Activated CD4-positive, alpha-beta T cell treated with anti-CD3 and anti-CD28 coated beads, Interleukin-2, amount 10 ng/mL, durations not matched to agents 24 days and 14 days (primary cell): ENCODE results near the gene SLC17A1. TPM values are rescaled to one million over a fixed set of nuclear protein-coding genes. Genes with fewer than 3 reads are reported as not detected.
A peak's percentile ranks its signal among the peaks of the same experiment; 100 is the strongest.

Experiments
- DNase-seq: peaks from one replicate; pipeline ENCODE4 v3.0.0; 2022
- H3K27ac Mint-ChIP-seq: one replicate; pipeline ENCODE4 v1.8.0; 2022; ENCODE audit warnings: mild to moderate bottlenecking, mixed read lengths
- H3K27me3 Mint-ChIP-seq: one replicate; pipeline ENCODE4 v1.8.0; 2022; ENCODE audit warnings: mixed read lengths
- H3K36me3 Mint-ChIP-seq: one replicate; pipeline ENCODE4 v1.8.0; 2022; ENCODE audit warnings: low read depth, mild to moderate bottlenecking, mixed read lengths
- H3K4me1 Mint-ChIP-seq: one replicate; pipeline ENCODE4 v1.8.0; 2021; ENCODE audit warnings: mixed read lengths
- H3K4me3 Mint-ChIP-seq: one replicate; pipeline ENCODE4 v1.8.0; 2022; ENCODE audit warnings: mild to moderate bottlenecking, moderate library complexity, mixed read lengths
- H3K9me3 Mint-ChIP-seq: one replicate; pipeline ENCODE4 v1.8.0; 2021; ENCODE audit warnings: mixed read lengths
- intact Hi-C: fragments of 100-400 bp; cut with micrococcal nuclease; formaldehyde crosslinking; loops from one replicate; pipeline ENCODE4 v1.15.1; 2023
- total RNA-seq: library from RNA; stranded (reverse); gene quantifications from 2 replicates; pipeline ENCODE4 v1.2.3, GENCODE V29; 2022

The SLC17A1 gene
- total RNA-seq, 1 donor from 2014 or later = 0.28 TPM

DNA sequence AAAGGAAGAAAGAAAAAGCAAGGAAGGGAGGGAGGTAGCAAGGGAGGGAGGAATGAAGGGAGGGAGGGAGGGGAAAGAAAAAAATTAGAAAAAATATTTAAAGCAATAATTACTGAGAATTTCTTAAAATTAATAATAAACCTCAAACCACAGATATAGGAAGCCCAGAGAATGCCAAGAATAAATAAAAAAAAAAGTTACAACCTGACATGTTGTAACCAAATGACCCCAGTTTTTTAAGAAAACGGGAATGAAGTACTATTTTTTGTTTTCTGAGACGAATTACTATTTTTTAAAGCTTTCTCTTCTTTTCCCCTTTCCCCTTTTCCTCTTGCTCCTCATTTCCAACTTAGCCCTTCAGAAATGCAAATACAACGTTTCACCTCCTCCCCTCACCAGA, 16.7 kb downstream of the SLC17A1 start:
- DNase-seq = no peak
- Mint-ChIP-seq H3K36me3 (no peaks in the 10 kb centered on the region), H3K9me3 (no peaks in the 10 kb centered on the region), H3K27me3 (peaks cover 25% of the 10 kb centered on the region), H3K4me3 (no peak overlapping the region), H3K4me1 (no peaks in the 10 kb centered on the region), H3K27ac (no peak overlapping the region)
- intact Hi-C loops = no loop called here

DNA sequence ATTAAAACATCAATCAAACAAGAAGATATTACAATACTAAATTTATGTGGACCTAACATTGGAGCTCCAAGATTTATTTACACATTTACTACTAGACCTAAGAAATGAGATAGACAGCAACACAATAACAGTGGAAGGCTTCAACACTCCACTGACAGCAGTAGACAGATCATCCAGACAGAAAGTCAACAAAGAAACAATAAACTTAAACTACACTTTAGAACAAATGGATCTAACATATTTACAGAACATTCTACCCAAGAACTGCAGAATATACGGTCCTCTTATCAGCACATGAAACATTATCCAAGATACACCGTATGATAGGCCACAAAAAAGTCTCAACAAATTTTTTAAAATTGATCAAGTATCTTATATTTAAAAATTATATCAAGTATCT, 27.0 kb downstream of the SLC17A1 start:
- no peak for DNase-seq
- H3K4me3 Mint-ChIP-seq = no peak overlapping the region
- no peak overlapping the region for H3K27ac Mint-ChIP-seq
- no peaks in the 10 kb centered on the region for H3K4me1 Mint-ChIP-seq
- H3K27me3 Mint-ChIP-seq = peaks cover 25% of the 10 kb centered on the region
- intact Hi-C loops = no loop called here
- no peaks in the 10 kb centered on the region for H3K36me3 Mint-ChIP-seq
- H3K9me3 Mint-ChIP-seq = no peaks in the 10 kb centered on the region

DNA sequence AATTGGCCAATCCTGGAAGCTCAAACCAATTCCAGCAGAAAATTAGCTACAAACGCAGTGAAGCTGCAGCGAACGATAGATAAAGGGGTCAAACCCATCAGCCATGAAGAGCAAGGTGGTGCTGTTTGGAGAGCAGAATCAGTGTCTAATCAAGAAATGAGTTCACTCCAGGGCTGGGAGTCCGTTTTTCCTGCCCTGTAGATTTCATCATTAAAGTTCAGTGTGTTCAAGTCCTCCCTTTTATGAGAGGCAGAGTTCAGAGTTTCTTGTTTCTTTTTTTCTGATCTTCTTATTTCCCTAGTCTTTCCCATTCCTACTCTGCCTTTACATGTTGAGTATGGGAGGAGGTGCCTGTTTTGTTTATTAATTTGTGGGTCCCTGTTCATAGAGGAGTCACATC, 30.4 kb downstream of the SLC17A1 start:
- Mint-ChIP-seq H3K36me3 (no peaks in the 10 kb centered on the region), H3K27ac (no peak overlapping the region), H3K4me1 (no peaks in the 10 kb centered on the region), H3K9me3 (no peaks in the 10 kb centered on the region), H3K27me3 (peaks cover 35% of the 10 kb centered on the region), H3K4me3 (no peak overlapping the region)
- intact Hi-C loops = no loop called here
- DNase-seq = no peak

DNA sequence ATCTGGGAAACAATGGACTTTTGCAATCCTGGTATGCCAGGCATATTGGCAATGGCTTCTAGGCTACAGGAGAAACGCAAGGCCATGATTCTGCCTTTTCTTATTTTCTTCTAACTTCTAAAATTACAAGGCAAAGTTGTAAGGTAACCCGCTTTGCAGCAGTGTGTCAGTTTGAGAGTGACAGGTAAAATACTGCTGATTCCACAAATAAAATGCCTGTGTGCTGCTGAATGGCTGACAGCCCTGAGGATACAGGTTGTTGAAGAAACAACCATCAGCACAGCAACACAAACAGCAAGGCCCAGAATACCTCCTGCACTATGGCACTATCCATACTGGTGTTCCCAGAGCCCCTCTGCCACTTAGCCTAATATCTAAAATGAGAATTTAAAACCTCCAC, 37.1 kb downstream of the SLC17A1 start:
- Mint-ChIP-seq H3K36me3 (no peaks in the 10 kb centered on the region), H3K4me1 (no peaks in the 10 kb centered on the region), H3K4me3 (no peak overlapping the region), H3K9me3 (no peaks in the 10 kb centered on the region), H3K27ac (no peak overlapping the region), H3K27me3 (peaks cover 17% of the 10 kb centered on the region)
- DNase-seq = no peak
- intact Hi-C loops = no loop called here

DNA sequence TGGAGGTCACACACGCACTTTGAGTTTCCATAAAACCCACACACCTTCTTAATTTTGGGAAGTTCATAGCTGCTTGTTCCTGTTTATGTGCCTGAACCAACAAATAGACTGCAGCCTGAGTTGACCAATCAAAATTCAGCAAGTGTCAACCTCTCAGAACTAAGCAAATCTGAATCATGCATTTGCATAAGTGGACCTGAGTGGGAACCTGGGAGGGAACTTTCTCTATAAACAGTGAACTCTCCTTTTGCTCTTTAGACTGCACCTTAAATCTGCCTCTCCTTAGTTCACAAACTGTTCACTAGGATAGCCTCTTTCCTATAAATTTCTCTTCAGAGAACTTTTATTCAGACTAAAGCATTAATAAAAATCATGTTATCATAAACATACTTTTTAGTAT, 37.9 kb downstream of the SLC17A1 start:
- no peaks in the 10 kb centered on the region for H3K4me1 Mint-ChIP-seq
- intact Hi-C loops = no loop called here
- no peak for DNase-seq
- no peaks in the 10 kb centered on the region for H3K36me3 Mint-ChIP-seq
- H3K9me3 Mint-ChIP-seq = no peaks in the 10 kb centered on the region
- no peak overlapping the region for H3K4me3 Mint-ChIP-seq
- no peak overlapping the region for H3K27ac Mint-ChIP-seq
- peaks cover 12% of the 10 kb centered on the region for H3K27me3 Mint-ChIP-seq

DNA sequence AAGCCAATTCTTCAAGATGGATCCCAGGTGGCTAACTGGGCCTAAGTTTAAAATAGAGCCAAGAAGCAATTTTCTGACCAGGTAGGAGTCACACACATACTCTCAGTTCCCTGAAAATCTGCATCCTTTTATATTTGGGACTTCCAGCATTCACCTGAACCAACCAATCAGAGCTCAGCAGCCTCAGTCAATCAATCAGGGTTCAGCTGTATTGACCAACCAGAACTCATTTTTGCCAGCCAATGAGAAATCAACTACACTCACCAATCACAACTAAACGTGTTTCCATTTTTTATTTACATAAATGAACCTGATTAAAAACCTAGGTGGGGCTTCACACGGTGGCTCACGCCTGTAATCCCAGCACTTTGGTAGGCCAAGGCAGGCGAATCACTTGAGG, 39.8 kb downstream of the SLC17A1 start:
- Mint-ChIP-seq H3K4me3 (no peak overlapping the region), H3K9me3 (no peaks in the 10 kb centered on the region), H3K36me3 (no peaks in the 10 kb centered on the region), H3K4me1 (no peaks in the 10 kb centered on the region), H3K27ac (no peak overlapping the region), H3K27me3 (peaks cover 6% of the 10 kb centered on the region)
- DNase-seq = no peak
- intact Hi-C loops = no loop called here

DNA sequence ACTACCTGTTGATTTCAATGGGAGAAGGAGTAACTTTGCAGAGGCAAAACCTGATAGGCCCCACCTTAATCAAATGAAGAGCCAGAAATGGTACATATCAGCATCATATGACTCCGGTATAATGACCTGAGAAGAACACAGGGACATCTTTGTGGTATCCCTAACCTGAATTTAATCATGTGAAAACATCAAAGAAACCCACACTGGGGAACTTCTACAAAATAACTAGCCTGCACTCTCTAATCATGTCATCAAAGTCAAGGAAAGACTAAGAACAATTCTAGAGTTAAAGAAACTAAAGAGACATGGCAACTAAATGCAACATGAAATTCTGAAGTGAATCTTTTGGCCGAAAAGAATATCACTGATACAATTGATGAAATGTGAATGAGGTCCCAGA, 42.4 kb downstream of the SLC17A1 start:
- H3K4me3 Mint-ChIP-seq = no peak overlapping the region

DNA sequence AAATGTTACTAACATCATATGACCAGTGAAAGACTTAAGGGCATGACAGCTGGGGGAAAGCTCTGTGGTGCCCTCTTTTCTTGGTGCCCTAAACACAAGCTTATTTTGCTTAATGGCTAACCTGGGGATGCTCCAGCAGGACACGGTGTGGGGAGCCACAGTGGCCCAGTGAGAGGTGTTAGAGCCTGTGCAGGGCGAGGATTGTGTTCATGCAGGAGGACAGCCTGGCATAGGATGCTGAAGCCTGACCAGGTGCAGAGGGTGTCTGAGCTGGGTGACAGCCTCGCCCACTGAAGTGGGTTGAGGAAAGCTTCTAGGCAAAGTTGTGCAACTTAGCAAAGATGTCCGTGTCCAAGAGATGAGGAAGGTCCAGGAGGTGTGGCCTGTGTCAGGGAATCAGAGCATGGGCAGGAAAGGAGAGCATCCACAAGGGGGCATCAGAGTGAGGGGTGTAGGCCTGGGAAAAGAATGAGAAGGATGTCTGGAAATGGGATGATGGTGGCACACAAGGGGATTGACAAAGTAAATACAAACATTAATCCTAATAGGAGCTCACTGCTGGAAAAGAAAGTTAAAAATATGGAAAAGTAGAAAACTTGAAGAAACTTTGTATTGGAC, 43.4 kb downstream of the SLC17A1 start:
- Mint-ChIP-seq H3K4me1 (no peaks in the 10 kb centered on the region), H3K36me3 (no peaks in the 10 kb centered on the region), H3K4me3 (no peak overlapping the region), H3K27ac (no peak overlapping the region), H3K27me3 (no peaks in the 10 kb centered on the region), H3K9me3 (no peaks in the 10 kb centered on the region)
- intact Hi-C loops = loop anchor here (1.0 to 5.0 kb wide), 3 partner anchors 94 to 215 kb away; no protein-coding TSS in a partner anchor
- peak; percentile 82 for DNase-seq

More for the DNA sequence above, 42.4 kb downstream of the SLC17A1 start:
- Mint-ChIP-seq H3K9me3 (no peaks in the 10 kb centered on the region), H3K36me3 (no peaks in the 10 kb centered on the region), H3K4me1 (no peaks in the 10 kb centered on the region), H3K27me3 (no peaks in the 10 kb centered on the region), H3K27ac (no peak overlapping the region)
- DNase-seq = no peak
- intact Hi-C loops = loop anchor here (2.0 to 5.0 kb wide), 2 partner anchors 93 to 153 kb away; no protein-coding TSS in a partner anchor

DNA sequence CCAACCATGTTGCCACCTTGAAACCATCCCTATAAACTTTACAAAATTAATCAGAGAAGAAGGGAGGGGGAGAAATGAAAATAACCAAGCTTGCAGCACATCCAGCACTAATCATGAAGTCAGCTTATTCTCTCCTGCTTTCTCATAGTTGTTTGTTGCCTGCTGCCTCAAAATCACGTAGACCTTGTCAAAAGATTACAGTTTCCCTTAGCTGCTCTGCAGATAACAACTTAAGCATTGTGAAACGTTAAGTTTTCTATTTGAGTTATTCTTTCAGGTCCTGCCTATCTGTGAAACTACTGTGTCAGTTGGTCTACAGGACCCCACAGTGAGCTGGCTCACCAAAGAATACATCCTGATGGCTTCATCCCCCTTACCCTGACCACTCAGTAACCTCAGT, 44.4 kb downstream of the SLC17A1 start:
- H3K4me3 Mint-ChIP-seq = no peak overlapping the region
- no peaks in the 10 kb centered on the region for H3K36me3 Mint-ChIP-seq
- intact Hi-C loops = loop anchor here (5.0 kb wide), 1 partner anchor 95 kb away; no protein-coding TSS in a partner anchor
- H3K27me3 Mint-ChIP-seq = no peaks in the 10 kb centered on the region
- H3K9me3 Mint-ChIP-seq = no peaks in the 10 kb centered on the region
- H3K4me1 Mint-ChIP-seq = no peaks in the 10 kb centered on the region
- no peak for DNase-seq
- no peak overlapping the region for H3K27ac Mint-ChIP-seq

DNA sequence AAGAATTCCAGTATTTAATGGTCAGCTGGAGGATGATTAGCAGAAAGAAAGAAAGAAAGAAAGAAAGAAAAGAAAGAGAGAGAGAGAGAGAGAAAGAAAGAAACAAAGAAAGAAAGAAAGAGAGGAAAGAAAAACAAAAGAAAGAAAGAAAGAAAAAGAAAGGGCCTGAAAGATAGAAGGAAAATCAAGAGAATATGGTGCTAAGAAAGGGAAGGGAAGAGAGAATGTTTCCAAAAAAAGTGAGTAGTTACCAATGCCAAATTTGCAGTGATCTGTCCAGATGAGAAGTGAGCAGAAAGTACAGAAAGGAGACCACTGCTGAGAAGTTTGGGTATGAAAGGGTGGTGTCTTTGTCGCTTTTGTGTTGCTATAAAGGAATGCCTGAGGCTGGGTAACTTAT, 50.7 kb downstream of the SLC17A1 start:
- H3K27me3 Mint-ChIP-seq = no peaks in the 10 kb centered on the region
- peaks cover 17% of the 10 kb centered on the region for H3K4me1 Mint-ChIP-seq
- no peak overlapping the region for H3K27ac Mint-ChIP-seq
- no peaks in the 10 kb centered on the region for H3K9me3 Mint-ChIP-seq
- H3K4me3 Mint-ChIP-seq = no peak overlapping the region
- no peaks in the 10 kb centered on the region for H3K36me3 Mint-ChIP-seq
- intact Hi-C loops = no loop called here
- DNase-seq = no peak

DNA sequence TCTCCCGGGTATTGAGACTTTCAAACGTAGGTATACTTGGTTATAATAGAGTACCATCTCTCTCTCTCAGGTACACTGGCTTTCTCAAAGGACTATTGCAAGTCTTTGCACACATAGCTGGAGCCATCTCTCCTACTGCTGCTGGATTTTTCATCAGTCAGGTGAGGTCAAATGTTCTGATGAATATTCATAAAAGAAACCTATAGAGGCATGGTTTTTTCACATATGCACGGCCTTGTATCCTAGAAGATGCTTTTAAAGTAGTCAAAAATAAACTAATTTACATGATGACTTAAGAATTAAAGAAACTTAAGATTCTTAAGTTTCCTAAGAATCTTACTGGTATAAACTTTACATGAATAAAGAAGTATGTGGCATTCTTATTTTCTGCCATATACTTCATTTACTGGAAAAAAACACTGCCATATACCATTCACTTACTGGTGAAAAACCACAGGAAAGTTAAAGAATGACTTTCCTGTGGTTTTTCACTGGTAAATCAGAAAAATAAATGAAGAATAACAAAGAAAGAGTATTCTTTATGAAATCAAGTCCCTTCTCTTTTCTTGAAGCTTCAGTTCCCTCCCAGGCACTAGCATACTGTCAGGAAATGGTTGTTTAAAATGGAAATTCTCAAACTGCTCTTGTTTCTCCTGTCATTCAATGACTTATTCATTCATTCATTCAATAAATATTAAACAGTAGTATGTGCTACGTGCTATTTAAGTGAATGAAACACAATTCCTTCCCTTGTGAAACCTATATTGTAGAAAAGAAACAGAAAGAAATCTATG, 53.8 kb downstream of the SLC17A1 start:
- Mint-ChIP-seq H3K4me1 (peaks cover 17% of the 10 kb centered on the region), H3K27ac (peak overlapping the region; percentile 12), H3K27me3 (peaks cover 3% of the 10 kb centered on the region), H3K9me3 (no peaks in the 10 kb centered on the region), H3K4me3 (no peak overlapping the region), H3K36me3 (no peaks in the 10 kb centered on the region)
- intact Hi-C loops = no loop called here
- no peak for DNase-seq

DNA sequence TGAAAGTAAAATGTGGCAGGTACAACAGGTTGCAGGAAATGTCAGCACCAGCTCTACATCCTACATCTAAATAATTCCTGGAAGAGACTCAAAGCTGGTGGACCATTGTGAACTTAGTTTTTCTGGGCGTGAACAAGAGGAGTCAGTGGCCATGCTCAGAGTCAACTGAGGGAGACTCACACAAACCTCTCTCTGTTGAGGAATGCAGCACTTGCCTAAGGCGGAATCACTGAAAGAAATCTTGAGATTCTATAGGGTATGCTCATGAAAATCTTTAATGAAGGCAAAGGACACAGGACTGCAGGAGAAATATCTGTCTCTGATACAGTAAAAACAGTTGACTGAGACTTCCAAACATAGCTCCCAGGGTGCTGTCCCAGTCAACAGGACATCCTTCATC, 54.8 kb downstream of the SLC17A1 start:
- intact Hi-C loops = no loop called here
- Mint-ChIP-seq H3K27ac (no peak overlapping the region), H3K4me3 (no peak overlapping the region), H3K36me3 (no peaks in the 10 kb centered on the region), H3K9me3 (no peaks in the 10 kb centered on the region), H3K27me3 (peaks cover 3% of the 10 kb centered on the region), H3K4me1 (peaks cover 17% of the 10 kb centered on the region)
- DNase-seq = peak; percentile 48

DNA sequence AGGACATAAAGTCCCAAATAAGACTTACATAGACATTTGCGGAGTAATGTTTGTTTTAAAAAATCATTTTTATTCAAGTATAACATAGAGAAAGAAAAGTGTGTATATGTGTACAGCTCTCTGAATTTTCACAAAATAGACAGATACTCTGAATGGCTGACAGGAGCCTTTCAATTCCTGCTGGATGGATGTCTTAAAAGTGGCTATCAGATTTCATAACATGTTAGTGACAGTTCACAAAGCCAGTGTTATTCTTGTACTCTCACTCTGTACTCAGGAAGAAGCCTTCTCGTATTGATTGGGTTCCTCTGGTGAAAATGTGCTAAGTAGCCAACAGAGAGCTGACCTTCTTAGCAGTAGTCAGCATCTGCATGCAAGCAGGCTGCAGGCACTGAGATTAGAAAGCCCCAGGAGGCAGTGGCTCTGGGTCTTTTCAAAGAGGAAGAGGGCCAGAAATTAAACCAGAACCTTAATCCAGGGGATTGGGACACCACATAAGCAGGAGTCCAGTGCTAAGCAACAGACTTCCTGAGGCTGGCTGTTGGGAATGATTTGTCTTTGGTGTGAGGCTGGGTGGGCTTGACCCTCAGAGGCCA, 57.6 kb downstream of the SLC17A1 start:
- Mint-ChIP-seq H3K27ac (no peak overlapping the region), H3K4me1 (peaks cover 17% of the 10 kb centered on the region), H3K36me3 (no peaks in the 10 kb centered on the region), H3K9me3 (no peaks in the 10 kb centered on the region), H3K4me3 (no peak overlapping the region), H3K27me3 (peaks cover 6% of the 10 kb centered on the region)
- intact Hi-C loops = no loop called here
- DNase-seq = peak; percentile 51

DNA sequence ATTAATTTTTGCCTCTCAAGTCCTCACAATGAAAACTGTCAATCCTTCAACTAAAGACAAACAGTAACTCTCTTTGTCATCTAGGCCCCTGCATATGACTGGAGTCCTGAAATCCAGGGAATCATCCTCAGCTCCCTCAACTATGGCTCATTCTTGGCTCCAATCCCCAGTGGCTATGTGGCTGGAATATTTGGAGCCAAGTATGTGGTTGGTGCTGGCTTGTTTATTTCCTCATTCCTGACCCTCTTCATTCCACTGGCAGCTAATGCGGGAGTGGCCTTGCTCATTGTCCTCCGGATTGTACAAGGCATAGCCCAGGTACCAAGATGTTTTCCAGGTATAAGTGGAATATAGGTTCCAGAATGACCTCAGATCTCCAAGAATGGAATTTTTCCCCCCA, 61.9 kb downstream of the SLC17A1 start:
- Mint-ChIP-seq H3K27ac (no peak overlapping the region), H3K4me3 (no peak overlapping the region), H3K4me1 (no peaks in the 10 kb centered on the region), H3K9me3 (no peaks in the 10 kb centered on the region), H3K36me3 (no peaks in the 10 kb centered on the region), H3K27me3 (peaks cover 11% of the 10 kb centered on the region)
- intact Hi-C loops = no loop called here
- DNase-seq = no peak
